K562 (cell line): ENCODE data around the gene GRIK3. TPM values are rescaled to one million over a fixed set of nuclear protein-coding genes. Genes with fewer than 3 reads are reported as not detected.

Experiments used
- ATAC-seq: fragments of 200-7000 bp; cut with Tn5 transposase; 3 replicates; pipeline ENCODE4 v1.9.1; 2020; ENCODE audit warnings: moderate library complexity
- BruUV-seq: library from RNA; stranded (reverse); fragments of 400-500 nt; replicated peaks from 2 replicates; lab custom pipeline; 2021; lab: Mats Ljungman, UMichigan
- CTCF ChIA-PET: fragments of 300-600 bp; formaldehyde crosslinking; extraction: SDS; loops from one replicate; lab custom pipeline; 2021; ENCODE audit warnings: low intra/inter-chr PET ratio; lab: Yijun Ruan, JAX
- POLR2A ChIA-PET: fragments of 300-600, 350-650 bp; sonication (Branson Sonifier 250); formaldehyde crosslinking; extraction: SDS; loops from one replicate; lab custom pipeline; 2021; ENCODE audit warnings: antibody characterized with exemption, inconsistent platforms; lab: Yijun Ruan, JAX
- DNase-seq, 4 experiments: peaks; one replicate each; pipeline versions ENCODE4 v3.0.0 to v3.0.0-alpha.2; 2011 to 2018; ENCODE audit warnings: low spot score in 3 of 4, mixed read lengths in 3 of 4; ENCODE audit errors: extremely low read depth in 1 of 4
- FAIRE-seq: peaks from 2 replicates; lab custom pipeline; 2011; peaks lifted over from hg19 to GRCh38; lab: Jason Lieb, UNC
- H2AFZ ChIP-seq: 2 replicates; pipeline ENCODE4 v1.6.0; 2011; ENCODE audit warnings: low read depth, low read length, control low read depth, inconsistent platforms
- H3K27ac ChIP-seq: fragments of 200-600 bp; 3 replicates; pipeline ENCODE4 v1.8.0; 2011; ENCODE audit warnings: low read depth, mild to moderate bottlenecking, control low read depth, inconsistent platforms, low read length, moderate library complexity, mixed read lengths; ENCODE audit errors: extremely low read depth
- H3K27me3 ChIP-seq, 2 experiments: fragments of 300-600 bp in 1 of 2; 2 replicates in 1 of 2; 3 replicates in 1 of 2; pipeline versions ENCODE4 v1.6.0 to v1.8.0; 2011; ENCODE audit warnings: inconsistent platforms in 2 of 2, low read length in 2 of 2, mild to moderate bottlenecking in 1 of 2, mixed read lengths in 1 of 2, moderate library complexity in 1 of 2; ENCODE audit not compliant: control insufficient read depth in 2 of 2, insufficient read depth in 2 of 2
- H3K36me3 ChIP-seq: fragments of 300-600 bp; 3 replicates; pipeline ENCODE4 v1.8.0; 2011; ENCODE audit warnings: mild to moderate bottlenecking, low read length, inconsistent platforms; ENCODE audit not compliant: control insufficient read depth, insufficient read depth
- H3K4me1 ChIP-seq, 2 experiments: fragments of 200-600 bp in 1 of 2; replicated peaks in 1 of 2; 2 replicates in 1 of 2; 3 replicates in 1 of 2; pipeline versions ENCODE4 v1.5.1 to v1.8.0; 2011; ENCODE audit warnings: inconsistent platforms in 2 of 2, low read length in 2 of 2, mild to moderate bottlenecking in 1 of 2, mixed read lengths in 1 of 2, moderate library complexity in 1 of 2; ENCODE audit not compliant: control insufficient read depth in 2 of 2, insufficient read depth in 2 of 2
- H3K4me2 ChIP-seq: 2 replicates; pipeline ENCODE4 v1.6.1; 2011; ENCODE audit warnings: low read length, control low read depth, inconsistent platforms, mixed read lengths; ENCODE audit not compliant: insufficient read depth
- H3K4me3 ChIP-seq: fragments of 200-600 bp; sonication (generic), shearing (Covaris generic); 2 replicates; pipeline ENCODE4 v1.5.1; 2016; ENCODE audit warnings: control low read depth, inconsistent platforms
- H3K79me2 ChIP-seq: fragments of 200-600 bp; 3 replicates; pipeline ENCODE4 v1.8.0; 2011; ENCODE audit warnings: low read length, inconsistent platforms; ENCODE audit not compliant: control insufficient read depth, insufficient read depth
- H3K9ac ChIP-seq, 2 experiments: 2 replicates each; pipeline versions ENCODE4 v1.6.0 to v1.6.1; 2011; ENCODE audit warnings: low read depth in 2 of 2, low read length in 2 of 2, control low read depth in 1 of 2, inconsistent platforms in 1 of 2, mild to moderate bottlenecking in 1 of 2, mixed read lengths in 1 of 2; ENCODE audit not compliant: insufficient read depth in 1 of 2
- H3K9me1 ChIP-seq: one replicate; pipeline ENCODE4 v1.6.0; 2011; ENCODE audit warnings: inconsistent platforms, mild to moderate bottlenecking, low read length, moderate library complexity; ENCODE audit not compliant: control insufficient read depth, insufficient read depth
- H3K9me3 ChIP-seq: replicated peaks from 2 replicates; pipeline ENCODE4 v1.5.1; 2011; ENCODE audit warnings: low read depth, low read length, inconsistent platforms; ENCODE audit not compliant: control insufficient read depth, insufficient read depth
- H4K20me1 ChIP-seq: replicated peaks from 2 replicates; pipeline ENCODE4 v1.6.1; 2011; ENCODE audit warnings: low read length, inconsistent platforms, mixed read lengths; ENCODE audit not compliant: control insufficient read depth, insufficient read depth
- ARID1B ChIP-seq: fragments of 450-650 bp; IDR thresholded peaks from 2 replicates; pipeline ENCODE4 v1.6.1; 2016; ENCODE audit warnings: antibody characterized with exemption, mild to moderate bottlenecking, inconsistent platforms
- ATF3 ChIP-seq, 2 experiments: fragments of 450-650 bp in 1 of 2; sonication (generic) in 1 of 2; formaldehyde crosslinking in 1 of 2; IDR thresholded peaks in 1 of 2; conservative IDR thresholded peaks in 1 of 2; 2 replicates each; pipeline versions ENCODE4 v1.6.1 to v1.8.1; 2016 to 2023; ENCODE audit warnings: mild to moderate bottlenecking in 2 of 2, moderate library complexity in 2 of 2, inconsistent platforms in 1 of 2, missing genetic modification reagents in 1 of 2
- HLTF ChIP-seq: fragments of 450-650 bp; IDR thresholded peaks from 2 replicates; pipeline ENCODE4 v1.6.1; 2016
- NFRKB ChIP-seq: fragments of 450-650 bp; IDR thresholded peaks from 2 replicates; pipeline ENCODE4 v1.6.1; 2016; ENCODE audit warnings: low read depth
- NONO ChIP-seq, 2 experiments: fragments of 200-400 bp in 1 of 2; fragments of 450-650 bp in 1 of 2; formaldehyde crosslinking in 1 of 2; IDR thresholded peaks; 2 replicates each; pipeline ENCODE4 v1.6.1; 2017; ENCODE audit warnings: low read depth in 2 of 2, mild to moderate bottlenecking in 2 of 2, moderate library complexity in 2 of 2, low read length in 1 of 2
- ZNF277 ChIP-seq: fragments of 250-450 bp; sonication (Bioruptor Pico); IDR thresholded peaks from 2 replicates; pipeline ENCODE4 v1.8.0; 2022; ENCODE audit warnings: inconsistent platforms, mild to moderate bottlenecking, moderate library complexity, borderline replicate concordance
- ZNF3 ChIP-seq: fragments of 250-450 bp; sonication (Bioruptor Pico); IDR thresholded peaks from 2 replicates; pipeline ENCODE4 v1.5.0; 2021; ENCODE audit warnings: mild to moderate bottlenecking, moderate library complexity
- ZNF518B ChIP-seq: fragments of 250-450 bp; sonication (Bioruptor Pico); IDR thresholded peaks from 2 replicates; pipeline ENCODE4 v1.5.0; 2021; ENCODE audit warnings: mild to moderate bottlenecking, moderate library complexity
- WGBS: fragments of 100-300 bp; shearing (Covaris generic); methylation state at CpG from one replicate; pipeline ENCODE4 v1.1.6; 2016; ENCODE audit warnings: low coverage, mixed read lengths; ENCODE audit not compliant: insufficient coverage; ENCODE audit errors: missing lambda C conversion rate; 5-methylcytosine and 5-hydroxymethylcytosine counted together
- in situ Hi-C: fragments of 300-500 bp; cut with MboI; formaldehyde crosslinking; loops from 4 replicates; pipeline ENCODE4 v1.15.0; 2018; ENCODE audit warnings: inconsistent platforms, mixed read lengths
- intact Hi-C: fragments of 100-400 bp; cut with micrococcal nuclease; formaldehyde crosslinking; loops from 2 replicates; pipeline ENCODE4 v1.14.2; 2022
- polyA plus RNA-seq, 8 experiments: library from polyadenylated mRNA; depleted of rRNA in 4 of 8; stranded (reverse) in 5 of 8; unstranded in 3 of 8; fragments of >200 nt; fragmentation: Nextera tagmentation in 2 of 8; fragmentation: Illumina TruSeq in 1 of 8; extraction: Ambion mirVana in 2 of 8; extraction: Trizol in 1 of 8; gene quantifications; 2 replicates each; pipeline versions ENCODE4 v1.2.1 to v1.2.3, GENCODE V29; 2011 to 2014; ENCODE audit warnings: inconsistent platforms in 1 of 8, missing spikeins in 1 of 8
- total RNA-seq, 7 experiments: library from RNA; depleted of rRNA in 6 of 7; stranded (reverse); fragments of >200 nt in 6 of 7; fragmentation: Illumina TruSeq in 2 of 7; extraction: Trizol in 2 of 7; gene quantifications; 2 replicates each; pipeline versions ENCODE4 v1.2.1 to v1.2.3, GENCODE V29; 2011 to 2021; ENCODE audit warnings: low replicate concordance in 1 of 7

The GRIK3 gene
- total and polyA plus RNA-seq, 9 of the 15 experiments (the other 6 are each of a cell fraction or from before 2014, with no cell fraction given) = not detected

GRCh38 chr1:37047542-37047941 is 13.2 kb upstream of the GRIK3 start:
- no peaks in the 10 kb centered on the region; the same call in 1 of the 2 replicates for H4K20me1 ChIP-seq
- peaks cover 4 to 22% of the 10 kb centered on the region in 2 experiments; a peak in 4 of 5 replicates for H3K27me3 ChIP-seq
- no TSS peak for BruUV-seq

GRCh38 chr1:37043101-37043500 is 8.8 kb upstream of the GRIK3 start:
- Histone ChIP-seq H3K4me3 (no peak overlapping the region), H3K79me2 (no peaks in the 10 kb centered on the region), H3K27me3 (peaks cover 10 to 37% of the 10 kb centered on the region in 2 experiments; a peak in 4 of 5 replicates), H4K20me1 (peaks cover 16% of the 10 kb centered on the region), H3K4me2 (no peak overlapping the region), H3K27ac (no peak overlapping the region), H3K36me3 (no peaks in the 10 kb centered on the region), H3K4me1 (no peaks in the 10 kb centered on the region), H3K9me3 (no peaks in the 10 kb centered on the region), H3K9me1 (no peaks in the 10 kb centered on the region), H3K9ac (no peak overlapping the region), H2AFZ (no peak overlapping the region)
- in situ Hi-C loops (no loop called here), intact Hi-C loops (no loop called here)
- BruUV-seq = no TSS peak
- DNase-seq (no peak), ATAC-seq (no peak), FAIRE-seq (no peak)
- POLR2A ChIA-PET = no interaction called here
- WGBS = 0% methylated on average over 2 of the region's 2 CpGs
- CTCF ChIA-PET = no interaction called here
- TF ChIP-seq ZNF518B (no peak), ZNF3 (CRISPR knock-in tag) (no peak), NFRKB (no peak), ATF3 (IDR thresholded peaks at IDR 0.05) (no peak), ATF3 (CRISPR knock-in tag; conservative IDR thresholded peaks at IDR 0.05) (no peak), ZNF277 (CRISPR knock-in tag) (no peak), NONO (IDR thresholded peaks at IDR 0.05; ENCODE audit: low read depth in 2 of 2, low read length in 1 of 2) (no peak), HLTF (no peak)

More at GRCh38 chr1:37047542-37047941, 13.2 kb upstream of the GRIK3 start:
- in situ Hi-C loops = no loop called here
- H3K4me1 ChIP-seq = no peaks in the 10 kb centered on the region
- no peak overlapping the region for H2AFZ ChIP-seq
- H3K79me2 ChIP-seq = no peaks in the 10 kb centered on the region
- H3K27ac ChIP-seq = no peak overlapping the region
- no peak for TF ChIP-seq ARID1B
- TF ChIP-seq, all 486 proteins: peak for 0
- ChIA-PET CTCF (no interaction called here), POLR2A (no interaction called here)
- H3K9ac ChIP-seq = no peak overlapping the region
- H3K9me3 ChIP-seq = no peaks in the 10 kb centered on the region
- 1% methylated on average over 19 of the region's 19 CpGs for WGBS
- no peak for ATAC-seq
- no peak for FAIRE-seq
- DNase-seq = no peak
- intact Hi-C loops = no loop called here
- H3K9me1 ChIP-seq = no peaks in the 10 kb centered on the region
- H3K4me2 ChIP-seq = no peak overlapping the region
- no peaks in the 10 kb centered on the region for H3K36me3 ChIP-seq
- no peak overlapping the region for H3K4me3 ChIP-seq
